Neural cell (in vitro differentiated cells): ENCODE results near the gene RAI1.

Experiments
- CTCF ChIP-seq: fragments of 450-650 bp; IDR thresholded peaks from 2 replicates; pipeline ENCODE4 v1.5.1; 2014; ENCODE audit warnings: antibody characterized with exemption, mild to moderate bottlenecking, moderate library complexity; ENCODE audit not compliant: poor library complexity, severe bottlenecking
- EP300 ChIP-seq: fragments of 450-650 bp; conservative IDR thresholded peaks from 2 replicates; pipeline ENCODE4 v1.6.1; 2014; ENCODE audit warnings: antibody characterized with exemption, mild to moderate bottlenecking, moderate library complexity; ENCODE audit not compliant: poor library complexity, severe bottlenecking
- POLR2AphosphoS5 ChIP-seq: IDR thresholded peaks from 2 replicates; pipeline ENCODE4 v1.6.1; 2012
- REST ChIP-seq: IDR thresholded peaks from 2 replicates; pipeline ENCODE4 v1.6.1; 2012; ENCODE audit warnings: borderline replicate concordance
- SMC3 ChIP-seq: fragments of 450-650 bp; conservative IDR thresholded peaks from 2 replicates; pipeline ENCODE4 v1.6.1; 2014; ENCODE audit warnings: antibody characterized with exemption, mild to moderate bottlenecking, moderate library complexity; ENCODE audit not compliant: poor library complexity
- TAF1 ChIP-seq: IDR thresholded peaks from 2 replicates; pipeline ENCODE4 v1.6.1; 2012; ENCODE audit warnings: low read depth

DNA sequence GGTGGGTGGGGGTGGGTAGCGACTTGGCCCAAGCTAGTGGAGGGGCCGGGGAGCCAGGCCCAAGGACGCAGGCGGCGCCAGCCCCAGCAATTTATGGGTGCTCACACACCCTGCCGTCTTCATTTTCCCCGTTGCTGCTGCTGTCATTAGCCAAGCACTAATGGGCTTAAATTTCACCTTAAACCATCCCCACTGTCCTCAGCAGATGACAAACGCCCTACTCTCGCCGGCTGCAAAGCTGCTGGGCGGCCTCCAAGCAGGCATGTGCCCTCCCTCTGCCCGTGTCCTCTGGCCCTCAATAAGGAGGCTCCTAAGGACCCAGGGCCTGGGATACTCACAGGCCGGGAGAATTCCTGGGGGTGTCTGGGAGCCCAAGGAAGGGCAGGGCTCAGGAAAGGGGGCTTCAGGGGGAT is 89.4 kb downstream of the RAI1 start:
- TF ChIP-seq CTCF (no peak), POLR2AphosphoS5 (no peak), TAF1 (no peak), REST (no peak), EP300 (no peak), SMC3 (no peak)
